Activated CD8-positive, alpha-beta memory T cell treated with anti-CD3 and anti-CD28 coated beads, Interleukin-2, amount 50 U/mL, for 1 hour (primary cell): Measurements from ENCODE around the gene TAS2R43.
"Not testable (repeated sequence)": the region's sequence is repeated elsewhere in the genome, so short reads cannot be mapped to it uniquely, and the experiment has no call there.

Experiments used
- DNase-seq: peaks from one replicate; pipeline ENCODE4 v3.0.0-alpha.2; 2020; ENCODE audit errors: extremely low read depth

The TAS2R43 gene

DNA sequence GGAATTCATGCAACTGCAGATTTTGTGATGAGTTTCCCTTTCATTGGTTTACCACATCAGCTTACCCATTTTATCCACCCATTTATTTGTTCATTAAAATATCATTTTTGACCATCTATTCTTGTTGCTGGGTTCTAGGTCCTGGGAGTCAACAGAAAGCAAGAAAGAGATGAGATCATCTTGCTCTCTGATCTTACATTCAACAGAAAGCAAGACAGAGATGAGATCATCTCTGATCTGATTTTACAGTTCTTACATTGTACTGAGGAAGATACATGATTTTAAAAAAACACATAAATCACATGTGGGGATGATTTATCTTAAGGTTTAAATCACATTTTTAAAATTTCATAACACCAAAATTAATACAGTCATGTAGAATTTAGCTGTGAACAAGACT is 32.3 kb downstream of the TAS2R43 start:
- no peak for DNase-seq

DNA sequence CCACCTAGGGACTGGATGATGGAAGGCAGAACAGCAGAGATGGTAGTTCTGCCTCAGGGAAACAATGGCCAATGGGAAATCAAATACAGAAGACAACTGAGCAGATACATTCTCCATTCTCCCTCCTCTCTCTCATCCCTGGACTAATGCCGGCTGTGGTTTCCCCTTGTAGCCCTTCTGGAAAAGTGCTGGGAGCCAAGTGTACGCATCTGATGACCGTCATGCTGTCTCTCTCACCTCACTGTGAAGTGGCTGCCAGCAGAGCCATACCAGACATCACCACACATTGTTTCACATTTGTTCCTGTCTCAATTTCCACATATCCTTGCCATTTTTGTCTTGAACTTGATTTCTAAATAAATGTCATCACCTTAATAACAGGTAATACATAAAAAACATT is 33.1 kb downstream of the TAS2R43 start:
- DNase-seq, result no peak

DNA sequence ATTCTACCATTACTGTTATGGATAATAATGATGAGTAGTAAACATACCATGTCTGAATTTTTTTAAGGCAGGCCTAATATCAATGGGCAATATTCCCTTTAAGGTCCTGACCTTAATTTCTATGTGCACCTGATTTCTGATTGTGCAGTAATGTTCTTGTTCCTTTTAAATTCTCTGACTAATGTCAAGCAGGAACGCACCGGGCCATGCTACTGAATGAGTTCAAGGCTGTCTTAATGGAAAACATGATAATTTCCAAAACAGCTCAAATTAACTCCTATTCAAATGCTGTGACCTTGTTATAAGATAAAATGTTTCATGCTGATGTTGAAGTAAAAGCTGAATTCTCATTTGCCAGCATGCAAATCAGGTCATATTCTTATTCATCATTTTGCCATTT is 36.8 kb downstream of the TAS2R43 start:
- DNase-seq, result no peak

DNA sequence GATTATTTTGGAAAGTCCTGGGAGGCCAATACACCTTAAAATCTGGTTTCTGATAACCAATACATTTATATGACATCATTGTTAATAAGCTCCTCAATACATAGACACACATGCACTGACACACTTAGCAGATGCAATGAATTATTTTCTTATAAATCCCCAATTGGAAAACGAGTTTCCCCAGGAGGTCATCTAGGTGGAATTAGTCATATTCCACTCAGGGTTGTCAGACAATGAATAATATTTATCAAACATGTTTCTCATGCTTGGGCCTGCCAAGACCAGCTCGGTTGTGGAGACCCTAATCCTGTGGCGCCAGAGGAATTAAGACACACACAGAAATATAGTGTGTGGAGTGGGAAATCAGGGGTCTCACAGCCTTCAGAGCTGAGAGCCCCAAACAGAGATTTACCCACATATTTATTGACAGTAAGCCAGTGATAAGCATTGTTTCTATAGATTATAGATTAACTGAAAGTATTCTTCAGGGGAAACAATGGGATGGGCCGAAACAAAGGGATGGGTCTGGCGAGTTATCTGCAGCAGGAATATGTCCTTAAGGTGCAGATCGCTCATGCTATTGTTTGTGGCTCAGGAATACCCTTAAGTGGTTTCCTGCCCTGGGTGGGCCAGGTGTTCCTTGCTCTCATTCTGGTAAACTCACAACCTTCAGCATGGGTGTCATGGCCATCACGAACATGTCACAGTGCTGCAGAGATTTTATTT is 42.1 kb downstream of the TAS2R43 start:
- not testable (repeated sequence) for DNase-seq

DNA sequence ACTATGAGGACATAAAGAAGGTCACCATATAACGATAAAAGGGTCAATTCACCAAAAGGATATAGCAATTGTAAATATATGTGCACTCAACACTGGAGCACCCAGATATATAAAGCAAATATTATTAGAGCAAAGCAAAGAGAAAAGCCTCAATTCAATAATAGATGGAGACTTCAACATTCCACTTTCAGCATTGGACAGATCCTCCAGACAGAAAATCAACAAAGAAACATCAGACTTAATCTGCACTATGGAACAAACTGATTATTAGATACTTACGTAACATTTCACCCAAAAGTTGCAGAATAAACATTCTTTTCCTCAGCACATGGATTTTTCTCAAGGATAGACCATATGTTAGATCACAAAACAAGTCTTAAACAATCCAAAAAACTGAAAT is 50.7 kb downstream of the TAS2R43 start:
- not testable (repeated sequence) for DNase-seq
